Thyroid gland (tissue), 4 donors: Measurements from ENCODE around the gene KMO.

Source experiments
- POLR2A ChIP-seq, 2 donors: fragments of 450-650 bp; IDR thresholded peaks; one replicate each; pipeline ENCODE4 v1.6.1; 2017; ENCODE audit warnings: antibody characterized with exemption in 2 of 2, mild to moderate bottlenecking in 2 of 2, moderate library complexity in 1 of 2
- TF ChIP-seq, protein P1 (sequence below), 6 experiments: fragments of 200-600 bp in 3 of 6; fragments of 450-650 bp in 3 of 6; sonication (generic) in 3 of 6; IDR thresholded peaks; one replicate each; pipeline ENCODE4 v1.5.1; 2016 to 2019; ENCODE audit warnings: antibody characterized with exemption in 6 of 6, mild to moderate bottlenecking in 2 of 6, inconsistent platforms in 1 of 6, moderate library complexity in 1 of 6

DNA sequence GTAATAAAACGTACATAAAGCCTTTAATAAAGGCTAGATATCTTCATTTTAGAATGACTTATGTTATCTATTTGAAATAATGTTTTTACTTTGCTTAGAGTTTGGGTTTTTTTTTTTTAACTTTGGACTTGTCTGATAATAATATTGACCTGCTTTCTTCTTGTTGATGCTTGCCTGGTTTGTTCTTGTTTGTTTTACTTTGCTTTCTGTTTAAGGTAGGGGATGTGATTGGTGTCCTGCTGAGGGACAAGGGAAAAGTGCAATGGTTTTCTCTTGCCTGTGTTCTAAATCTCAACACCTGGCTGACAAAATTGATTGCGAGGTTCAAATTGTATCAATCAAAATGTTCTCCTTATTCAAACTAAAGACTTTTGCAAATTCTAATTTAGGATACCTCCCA lies 10.5 kb upstream of the KMO start:
- TF ChIP-seq, protein P1, sequence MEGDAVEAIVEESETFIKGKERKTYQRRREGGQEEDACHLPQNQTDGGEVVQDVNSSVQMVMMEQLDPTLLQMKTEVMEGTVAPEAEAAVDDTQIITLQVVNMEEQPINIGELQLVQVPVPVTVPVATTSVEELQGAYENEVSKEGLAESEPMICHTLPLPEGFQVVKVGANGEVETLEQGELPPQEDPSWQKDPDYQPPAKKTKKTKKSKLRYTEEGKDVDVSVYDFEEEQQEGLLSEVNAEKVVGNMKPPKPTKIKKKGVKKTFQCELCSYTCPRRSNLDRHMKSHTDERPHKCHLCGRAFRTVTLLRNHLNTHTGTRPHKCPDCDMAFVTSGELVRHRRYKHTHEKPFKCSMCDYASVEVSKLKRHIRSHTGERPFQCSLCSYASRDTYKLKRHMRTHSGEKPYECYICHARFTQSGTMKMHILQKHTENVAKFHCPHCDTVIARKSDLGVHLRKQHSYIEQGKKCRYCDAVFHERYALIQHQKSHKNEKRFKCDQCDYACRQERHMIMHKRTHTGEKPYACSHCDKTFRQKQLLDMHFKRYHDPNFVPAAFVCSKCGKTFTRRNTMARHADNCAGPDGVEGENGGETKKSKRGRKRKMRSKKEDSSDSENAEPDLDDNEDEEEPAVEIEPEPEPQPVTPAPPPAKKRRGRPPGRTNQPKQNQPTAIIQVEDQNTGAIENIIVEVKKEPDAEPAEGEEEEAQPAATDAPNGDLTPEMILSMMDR (IDR thresholded peaks at IDR 0.05): no peak
- TF ChIP-seq POLR2A (IDR thresholded peaks at IDR 0.05): no peak
